WTC11 (cell line): ENCODE measurements around the gene RAI1. TPM values are rescaled to one million over a fixed set of nuclear protein-coding genes. Genes with fewer than 3 reads are reported as not detected.

Experiments used
- microRNA-seq: library from miRNA; unstranded; fragments of <30 nt; microRNA quantifications from one replicate; pipeline ENCODE4 v1.2.0, GENCODE V29; 2022; ENCODE audit warnings: borderline number of aligned reads
- total RNA-seq: library from RNA; stranded (reverse); gene quantifications from 3 replicates; pipeline ENCODE4 v1.2.3, GENCODE V29; 2021

RAI1 gene
- total RNA-seq, 1 experiment from 2014 or later: 12.7 TPM

Small RNA genes within 50 kb of the gene (microRNA-seq; reads per million reads assigned to microRNA genes)
- gene MIR33B: 115 reads per million, percentile 65 among the genes with 10 or more reads in this experiment
- 6.3 reads per million, percentile 18 among the genes with 10 or more reads in this experiment for gene MIR6777

Other genes with a start within 250 kb of the RAI1 start
- gene MED9, start 204.5 kb upstream of the RAI1 start, total RNA-seq: 15.9 to 21.1 TPM (median 18.1 TPM) in 3 replicates
- gene RASD1, start 185.1 kb upstream of the RAI1 start, total RNA-seq: 5.1 to 5.3 TPM (median 5.2 TPM) in 3 replicates
- 51.9 to 54.6 TPM (median 53.1 TPM) in 3 replicates for gene PEMT, start 89.8 kb upstream of the RAI1 start, total RNA-seq
- gene SREBF1, start 155.5 kb downstream of the RAI1 start, total RNA-seq: 72.3 to 93.7 TPM (median 76.7 TPM) in 3 replicates